HG02759 (cell line): Measurements from ENCODE around the gene GNG14.
A peak's percentile ranks its signal among the peaks of the same experiment; 100 is the strongest.
"Not testable (repeated sequence)": the region's sequence is repeated elsewhere in the genome, so short reads cannot be mapped to it uniquely, and the experiment has no call there.

Source experiments
- ATAC-seq: cut with Tn5 transposase; IDR thresholded peaks from one replicate; pipeline ENCODE4 v1.9.1; 2021; ENCODE audit warnings: mild to moderate bottlenecking, moderate library complexity; ENCODE audit not compliant: unreplicated experiment

GNG14 gene

DNA sequence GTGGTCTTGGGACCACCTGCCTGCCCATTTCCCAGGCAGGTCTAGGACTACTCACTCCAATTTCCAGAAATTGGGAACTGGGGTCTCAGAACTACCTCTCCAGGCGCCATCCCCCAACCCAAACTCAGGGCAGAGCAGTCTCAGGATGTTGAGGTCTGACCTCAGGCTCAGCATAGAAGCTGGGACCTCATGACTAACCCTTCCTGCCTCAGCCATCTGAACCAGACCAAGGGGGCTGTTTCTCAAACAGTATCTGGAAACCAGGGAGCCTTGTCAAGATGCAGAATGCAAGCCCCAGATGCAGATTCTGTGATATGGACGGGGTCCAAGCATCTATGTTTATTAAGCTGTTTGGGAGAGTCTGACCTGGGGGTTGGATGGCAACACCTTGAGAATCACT, 7.3 kb downstream of the GNG14 start:
- no peak for ATAC-seq

DNA sequence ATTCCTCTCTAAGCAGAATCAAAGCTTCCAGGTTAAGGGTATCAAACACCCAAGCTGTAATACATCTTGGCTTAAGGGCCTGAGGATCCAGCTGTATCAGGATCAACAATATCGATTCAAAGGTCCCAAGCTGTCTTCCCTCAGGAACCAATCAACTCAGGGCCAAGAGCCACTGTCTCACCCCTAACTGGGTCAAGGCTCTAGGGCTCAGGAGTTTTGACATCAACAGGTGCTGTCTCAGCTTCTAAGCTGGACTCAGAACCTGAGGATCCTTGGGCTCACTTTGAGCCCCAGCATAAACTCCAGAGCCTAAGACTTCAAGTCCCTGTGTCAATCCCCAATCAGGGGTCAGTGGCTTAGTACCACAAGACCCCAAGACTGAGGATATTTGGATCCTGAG, 7.7 kb downstream of the GNG14 start:
- no peak for ATAC-seq

DNA sequence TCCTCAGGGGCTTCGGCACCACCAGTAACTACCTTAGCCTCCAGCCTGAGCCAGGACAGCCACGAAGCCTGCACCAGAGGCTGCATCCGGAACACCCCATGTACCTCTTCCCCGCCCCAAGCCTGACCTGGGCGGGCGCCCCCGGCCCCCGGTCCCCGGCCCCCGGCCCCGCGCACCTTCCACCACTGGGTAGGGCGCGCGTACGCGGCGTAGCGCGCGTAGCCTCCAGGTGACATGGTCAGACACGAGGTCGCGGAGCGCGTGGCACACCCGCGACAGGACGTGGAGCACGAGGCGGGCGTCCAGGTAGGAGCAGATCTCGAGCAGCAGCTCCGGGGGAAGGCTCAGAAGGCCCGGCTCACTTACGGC, 8.2 kb downstream of the GNG14 start:
- peak; percentile 7 for ATAC-seq

DNA sequence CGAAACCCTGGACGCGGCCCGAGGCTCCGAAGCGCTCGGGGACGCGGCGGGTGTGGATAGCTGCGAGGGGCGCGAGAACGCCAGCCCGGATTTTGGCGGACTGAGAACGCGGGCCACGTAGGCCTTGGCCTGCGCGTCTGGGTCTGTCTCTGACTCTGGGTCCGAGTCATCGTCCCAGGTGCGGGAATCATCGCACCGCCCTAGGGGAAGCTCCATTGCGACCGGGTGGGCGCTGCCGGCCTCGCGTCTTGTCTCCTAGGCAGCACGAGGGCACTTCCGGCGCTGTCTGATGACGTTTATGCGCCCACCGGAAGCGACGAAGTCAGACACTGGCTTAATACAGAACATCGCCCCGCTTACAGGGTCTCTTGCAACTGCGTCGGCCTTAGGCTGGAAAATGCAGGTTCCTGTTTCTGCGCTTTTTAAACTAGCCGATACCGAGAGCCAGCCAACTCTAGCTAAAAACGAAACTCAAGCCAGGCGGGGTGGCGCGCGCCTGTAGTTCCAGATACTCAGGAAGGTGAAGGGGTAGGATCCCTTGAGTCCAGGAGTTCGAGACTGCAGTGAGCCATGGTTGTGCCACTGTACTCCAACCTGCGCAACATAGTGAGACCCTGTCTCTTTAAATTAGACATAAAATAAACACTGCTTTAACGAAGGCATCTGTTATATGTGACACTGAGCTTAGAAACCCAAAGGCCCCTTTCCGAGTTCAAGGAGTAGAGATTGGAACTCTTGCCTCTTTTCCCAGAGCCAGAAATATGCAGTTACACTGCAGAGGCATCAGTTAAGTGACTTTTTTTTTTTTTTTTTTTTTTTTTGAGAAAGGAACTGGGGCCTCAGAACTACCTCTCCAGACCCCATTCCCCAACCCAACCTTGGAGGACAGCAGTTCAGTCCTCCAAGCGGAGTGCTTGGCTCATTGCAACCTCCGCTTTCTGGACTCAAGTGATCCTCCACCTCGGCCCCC, 8.9 kb downstream of the GNG14 start, which contains the start of gene FBXW9:
TSS of gene FBXW9 (minus strand) at position 266 of the 970 bp plus-strand sequence. CDS start at position 216, 50 bp downstream.
- ATAC-seq = peak; percentile 80

DNA sequence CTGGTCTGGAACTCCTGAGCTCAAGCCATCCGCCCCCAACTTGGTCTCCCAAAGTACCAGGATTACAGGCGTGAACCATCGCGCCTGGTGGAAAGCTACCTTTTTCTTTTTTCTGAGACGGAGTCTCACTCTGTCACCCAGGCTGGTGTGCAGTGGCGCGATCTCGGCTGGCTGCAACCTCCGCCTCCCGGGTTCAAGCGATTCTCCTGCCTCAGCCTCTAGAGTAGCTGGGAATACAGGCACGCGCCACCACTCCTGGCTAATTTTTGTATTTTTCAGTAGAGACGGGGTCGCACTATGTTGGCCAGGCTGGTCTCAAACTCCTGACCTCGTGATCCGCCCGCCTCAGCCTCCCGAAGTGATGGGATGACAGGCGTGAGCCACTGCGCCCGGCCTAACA, 9.6 kb downstream of the GNG14 start:
- not testable (repeated sequence) for ATAC-seq

DNA sequence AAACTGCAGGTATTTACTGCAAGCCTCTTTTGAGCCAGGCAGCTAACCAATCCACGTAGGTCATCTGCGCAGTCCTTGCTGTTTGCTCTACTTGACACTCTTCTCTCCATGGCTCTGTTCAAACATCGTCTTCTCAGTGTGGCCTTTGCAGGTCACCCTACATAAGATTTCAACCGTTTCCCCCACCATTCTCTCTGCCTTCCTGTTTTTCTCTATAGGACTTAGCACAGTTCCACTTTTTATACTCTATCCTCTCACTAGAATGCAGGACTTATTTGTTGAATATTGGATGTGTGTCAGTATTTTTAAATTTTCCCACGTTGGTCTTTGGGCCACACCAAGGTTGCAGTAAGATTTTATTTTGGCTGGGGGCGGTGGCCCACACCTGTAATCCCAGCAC, 10.3 kb downstream of the GNG14 start:
- ATAC-seq = no peak

DNA sequence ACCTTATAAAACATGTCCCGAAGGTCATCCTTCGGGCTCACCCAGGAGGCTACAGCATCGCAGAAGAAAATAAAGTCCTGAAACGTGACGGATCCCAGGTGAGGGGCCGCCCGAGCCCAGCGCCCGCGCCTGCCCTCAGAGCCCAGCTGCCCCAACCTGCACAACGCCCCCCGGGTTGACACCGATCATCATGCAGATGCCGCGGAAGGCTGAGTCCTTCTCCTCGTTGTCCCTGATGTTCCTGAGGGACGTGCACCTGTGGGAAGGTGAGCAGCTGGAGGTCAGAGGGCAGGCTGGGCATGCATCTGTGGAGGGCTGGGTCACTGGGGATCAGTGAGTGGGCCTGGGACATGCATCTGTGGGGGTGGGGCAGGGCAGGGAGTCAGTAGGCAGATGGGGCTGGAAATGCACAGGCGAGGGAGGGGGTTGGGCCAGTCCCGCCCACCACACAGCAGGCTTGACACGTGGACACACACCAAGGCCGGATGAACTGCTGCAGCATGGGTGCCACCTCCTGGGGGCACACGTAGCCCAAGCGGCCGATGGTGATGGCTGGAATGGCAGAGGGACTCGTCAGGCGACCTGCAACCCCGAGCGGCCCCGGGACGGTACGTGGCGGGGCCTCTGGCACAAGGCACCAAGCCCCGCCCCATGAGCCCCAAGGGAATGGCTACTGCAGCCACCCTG, 13.9 kb downstream of the GNG14 start:
- no peak for ATAC-seq

DNA sequence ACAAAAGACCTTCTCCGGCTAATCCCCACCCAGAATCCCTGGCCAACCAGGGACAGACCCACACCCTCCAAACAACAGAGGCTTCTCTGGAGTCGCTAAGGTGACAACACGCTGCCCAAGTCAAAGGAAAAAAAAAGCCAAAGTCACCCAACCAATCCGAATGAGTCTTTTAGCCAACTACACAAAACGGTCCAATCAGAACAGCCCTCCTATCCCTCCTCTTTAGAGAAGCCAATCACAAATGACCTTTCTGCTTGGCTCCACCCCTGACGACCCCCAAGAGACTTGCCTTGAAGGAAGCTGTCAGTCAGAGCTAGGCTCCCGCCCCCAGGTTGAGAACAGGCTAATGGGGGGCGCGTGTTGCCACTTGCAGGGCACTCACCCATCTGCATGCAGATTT, 15.2 kb downstream of the GNG14 start:
- ATAC-seq = no peak

DNA sequence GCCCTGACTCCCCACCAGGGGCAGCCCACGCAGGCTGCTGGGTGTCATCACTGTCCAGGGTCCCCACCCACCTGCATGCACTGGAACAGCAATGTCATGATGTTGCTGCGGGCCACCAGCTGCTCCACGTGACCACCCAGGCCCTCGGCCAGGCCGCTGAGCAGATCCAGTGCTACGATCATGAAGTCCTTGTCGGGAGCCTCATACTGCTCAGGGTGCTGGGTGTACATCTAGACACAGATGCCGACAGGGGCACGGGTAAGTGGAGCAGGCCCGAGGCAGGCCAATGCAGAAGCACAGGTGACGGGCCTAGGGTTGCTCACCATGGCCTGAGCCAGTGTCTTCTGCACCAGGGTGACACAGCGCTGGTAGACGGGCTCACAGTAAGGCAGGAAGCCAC, 17.4 kb downstream of the GNG14 start:
- ATAC-seq = no peak

DNA sequence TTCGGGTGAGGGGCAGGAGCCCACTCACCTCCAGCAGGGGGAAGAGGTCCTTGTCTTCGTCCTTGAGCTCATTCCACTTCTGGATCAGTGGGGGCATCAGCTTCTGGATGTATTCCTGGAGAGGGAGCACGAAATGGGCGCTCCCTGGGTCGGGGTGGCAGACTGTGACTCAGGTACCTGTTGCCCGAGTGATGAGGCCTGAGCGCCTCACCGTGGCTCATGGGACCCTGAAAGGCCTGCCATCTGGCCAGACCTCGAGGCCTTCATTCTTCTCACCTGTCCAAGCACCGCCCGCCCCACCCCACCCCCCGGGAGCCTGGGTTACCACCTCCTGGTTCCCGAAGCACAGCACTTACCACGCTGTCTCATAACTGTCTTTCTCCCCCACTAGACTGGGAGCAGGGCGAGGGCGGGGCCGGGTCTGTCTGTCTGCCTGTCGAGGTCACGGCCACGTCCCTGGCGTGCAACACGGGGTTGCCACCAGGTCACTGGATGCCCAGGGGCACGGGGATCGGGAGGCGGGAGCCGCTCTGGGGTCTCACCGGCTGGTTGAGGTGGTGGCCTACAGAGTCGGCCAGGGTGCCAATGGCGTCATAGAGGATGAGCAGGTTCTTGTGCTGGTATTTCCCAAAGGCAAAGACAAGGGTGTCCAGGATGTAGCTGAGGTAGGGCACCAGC, 18.0 kb downstream of the GNG14 start:
- no peak for ATAC-seq

DNA sequence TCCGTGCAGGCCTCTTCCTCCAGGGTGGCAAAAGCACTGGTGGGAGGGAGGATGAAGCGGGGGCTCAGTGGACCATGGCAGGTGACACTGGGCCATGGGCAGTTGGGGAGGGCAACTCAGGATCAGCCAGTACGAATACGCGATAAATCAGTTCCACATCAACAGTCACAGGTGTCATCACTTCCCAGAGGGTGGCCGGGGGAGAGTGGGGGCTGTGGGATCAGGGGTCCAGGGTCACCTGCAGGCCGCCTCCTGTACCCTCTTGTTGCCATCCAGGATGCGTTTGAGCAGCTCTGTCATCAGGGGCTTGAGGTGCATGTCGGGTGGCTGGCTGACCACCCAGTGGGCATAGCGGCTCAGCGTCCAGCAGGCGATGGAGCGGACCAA, 18.5 kb downstream of the GNG14 start:
- no peak for ATAC-seq

DNA sequence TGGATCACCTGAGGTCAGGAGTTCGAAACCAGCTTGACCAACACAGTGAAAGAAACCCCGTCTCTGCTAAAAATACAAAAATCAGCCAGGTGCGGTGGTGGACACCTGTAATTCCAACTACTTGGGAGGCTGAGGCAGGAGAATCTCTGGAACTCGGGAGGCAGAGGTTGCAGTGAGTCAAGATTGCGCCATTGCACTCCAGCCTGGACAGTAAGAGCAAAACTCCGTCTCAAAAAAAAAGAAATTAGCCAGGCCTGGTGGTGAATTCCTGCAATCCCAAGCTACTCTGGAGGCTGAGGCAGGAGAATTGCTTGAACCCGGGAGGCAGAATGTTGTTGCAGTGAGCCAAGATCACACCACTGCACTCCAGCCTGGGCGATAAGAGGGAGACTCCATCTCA, 20.8 kb downstream of the GNG14 start:
- ATAC-seq = no peak

DNA sequence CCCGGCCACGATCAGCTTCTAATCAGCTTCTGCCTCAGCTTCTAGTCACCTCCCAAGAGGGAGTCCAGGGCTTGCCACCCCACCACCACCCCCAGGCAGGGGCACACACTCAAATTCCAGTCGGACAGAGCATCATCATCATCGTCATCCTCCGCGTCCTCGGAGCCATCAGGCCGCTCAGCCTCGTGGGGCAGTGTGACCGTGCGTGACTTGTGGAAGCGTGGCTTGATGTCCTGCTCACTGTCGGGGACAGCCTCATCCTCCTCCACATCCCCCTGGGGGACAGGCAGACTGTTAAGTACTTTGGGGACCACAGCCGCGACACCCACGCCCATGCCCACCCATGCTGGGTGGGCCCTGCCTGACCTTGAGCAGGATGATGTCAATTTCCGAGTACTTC, 23.4 kb downstream of the GNG14 start:
- ATAC-seq = no peak

DNA sequence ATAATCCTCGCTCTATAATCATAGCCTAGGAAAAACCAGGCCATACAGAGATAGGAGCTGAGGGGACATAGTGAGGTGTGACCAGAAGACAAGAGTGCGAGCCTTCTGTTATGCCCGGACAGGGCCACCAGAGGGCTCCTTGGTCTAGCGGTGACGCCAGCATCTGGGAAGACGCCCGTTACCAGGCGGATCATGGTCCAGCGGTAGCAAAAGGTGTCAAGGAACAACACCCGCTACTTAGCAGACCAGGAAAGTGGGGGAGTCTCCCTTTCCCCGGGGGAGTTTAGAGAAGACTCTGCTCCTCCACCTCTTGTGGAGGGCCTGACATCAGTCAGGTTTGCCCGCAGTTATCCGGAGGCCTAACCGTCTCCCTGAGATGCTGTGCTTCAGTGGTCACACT, 24.3 kb downstream of the GNG14 start:
- ATAC-seq = not testable (repeated sequence)

DNA sequence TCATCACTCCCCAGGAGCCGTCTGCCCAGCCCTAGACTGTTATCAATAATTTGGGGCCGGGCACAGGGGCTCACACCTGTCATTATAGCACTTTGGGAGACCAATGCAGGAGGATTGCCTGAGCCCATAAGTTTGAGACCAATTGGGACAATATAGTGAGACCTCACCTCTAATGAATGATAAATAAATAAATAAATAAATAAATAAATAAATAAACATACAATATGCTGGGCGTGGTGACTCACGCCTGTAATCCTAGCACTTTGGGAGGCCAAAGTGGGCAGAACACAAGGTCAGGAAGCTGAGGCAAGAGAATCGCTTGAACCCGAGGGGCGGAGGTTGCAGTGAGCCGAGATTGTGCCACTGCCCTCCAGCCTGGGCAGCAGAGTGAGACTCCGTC, 25.5 kb downstream of the GNG14 start:
- not testable (repeated sequence) for ATAC-seq

DNA sequence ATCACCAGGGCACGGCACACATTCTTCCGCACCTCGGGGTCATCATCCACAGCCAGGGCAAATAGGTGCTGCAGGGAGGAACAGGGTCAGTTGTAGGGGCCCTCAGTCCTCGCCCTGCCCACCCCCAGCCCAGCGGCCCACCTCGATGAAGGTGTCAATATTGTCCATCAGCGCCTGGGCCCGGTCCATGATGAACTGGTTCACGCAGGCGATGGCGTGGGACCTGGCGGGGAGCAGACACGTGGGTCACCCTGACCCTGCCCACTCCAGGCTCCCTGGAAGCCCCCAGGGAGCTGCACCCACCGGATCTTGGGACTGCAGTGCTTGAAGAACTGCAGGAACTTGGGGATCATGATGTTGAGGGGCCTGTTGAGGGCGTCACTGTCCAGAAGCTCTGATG, 27.3 kb downstream of the GNG14 start:
- no peak for ATAC-seq

DNA sequence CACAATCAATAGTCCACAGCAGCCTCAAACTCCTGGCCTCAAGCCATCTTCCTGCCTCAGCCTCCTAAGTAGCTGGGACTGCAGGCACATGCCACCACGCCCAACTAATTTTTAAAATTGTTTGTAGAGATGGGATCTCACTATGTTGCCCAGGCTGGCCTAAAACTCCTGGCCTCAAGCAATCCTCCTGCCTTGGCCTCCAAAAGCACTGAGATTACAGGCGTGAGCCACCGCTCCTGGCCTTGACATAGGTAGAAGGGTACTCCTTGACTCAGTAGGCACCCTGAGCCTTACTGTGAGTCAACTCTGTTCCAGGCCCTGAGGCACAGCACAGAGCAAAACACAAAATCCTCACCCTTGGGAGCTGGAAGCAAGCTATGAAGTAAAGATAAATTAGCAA, 28.1 kb downstream of the GNG14 start:
- no peak for ATAC-seq

DNA sequence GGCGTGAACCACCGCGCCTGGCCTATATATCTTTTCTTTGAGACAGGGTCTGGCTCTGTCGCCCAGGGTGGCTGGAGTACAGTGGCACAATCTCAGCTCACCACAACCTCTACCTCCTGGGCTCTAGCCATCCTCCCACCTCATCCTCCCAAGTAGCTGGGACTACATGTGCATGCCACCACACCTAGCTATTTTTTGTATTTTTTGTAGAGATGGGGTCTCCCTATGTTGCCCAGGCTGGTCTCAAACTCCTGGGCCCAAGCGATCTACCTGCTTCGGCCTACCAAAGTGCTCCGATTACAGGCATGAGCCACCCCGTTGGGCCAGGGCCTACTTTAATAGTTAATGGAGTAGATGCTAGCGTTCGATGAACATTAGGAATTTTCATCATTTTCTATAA, 32.5 kb downstream of the GNG14 start:
- ATAC-seq = no peak

DNA sequence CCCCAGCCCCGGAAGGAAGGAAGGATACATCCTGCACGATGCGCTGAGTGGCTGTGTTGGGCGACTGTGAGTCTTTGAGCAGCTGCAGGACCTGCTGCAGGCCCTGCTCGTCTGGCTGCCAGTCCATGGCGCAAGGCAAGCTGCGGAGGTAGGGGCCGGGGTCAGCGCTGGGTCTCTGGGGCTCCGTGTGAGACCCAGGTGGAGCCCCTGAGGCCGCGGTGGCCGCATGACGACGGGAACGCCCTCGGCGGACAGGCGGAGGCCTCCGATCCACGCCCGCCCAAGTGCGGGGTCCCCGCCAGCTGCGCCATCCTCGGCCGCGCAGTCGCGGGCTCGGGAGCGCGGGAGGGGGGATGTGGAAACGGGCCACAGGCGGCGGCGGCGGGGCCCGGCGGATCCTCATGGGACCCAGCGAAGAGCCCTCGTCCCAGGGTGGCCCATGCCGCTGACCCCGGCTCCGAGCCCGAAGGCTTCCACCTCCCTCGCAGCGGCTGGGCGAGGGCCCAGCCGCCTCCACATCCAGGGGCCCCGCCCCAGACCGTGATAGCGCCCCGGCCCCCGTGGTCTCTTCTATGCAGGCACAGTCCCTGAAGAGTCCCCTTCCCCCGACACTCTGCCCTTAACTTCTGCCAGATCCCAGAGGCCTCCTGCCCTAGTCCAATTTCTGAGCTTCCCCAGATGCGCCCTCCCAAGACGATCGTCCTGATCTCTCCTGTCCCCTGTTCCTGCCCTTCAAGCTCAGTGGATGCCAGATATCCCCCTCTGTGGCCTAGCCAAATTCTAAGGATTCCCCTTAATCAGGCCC, 33.3 kb downstream of the GNG14 start:
- ATAC-seq = no peak

DNA sequence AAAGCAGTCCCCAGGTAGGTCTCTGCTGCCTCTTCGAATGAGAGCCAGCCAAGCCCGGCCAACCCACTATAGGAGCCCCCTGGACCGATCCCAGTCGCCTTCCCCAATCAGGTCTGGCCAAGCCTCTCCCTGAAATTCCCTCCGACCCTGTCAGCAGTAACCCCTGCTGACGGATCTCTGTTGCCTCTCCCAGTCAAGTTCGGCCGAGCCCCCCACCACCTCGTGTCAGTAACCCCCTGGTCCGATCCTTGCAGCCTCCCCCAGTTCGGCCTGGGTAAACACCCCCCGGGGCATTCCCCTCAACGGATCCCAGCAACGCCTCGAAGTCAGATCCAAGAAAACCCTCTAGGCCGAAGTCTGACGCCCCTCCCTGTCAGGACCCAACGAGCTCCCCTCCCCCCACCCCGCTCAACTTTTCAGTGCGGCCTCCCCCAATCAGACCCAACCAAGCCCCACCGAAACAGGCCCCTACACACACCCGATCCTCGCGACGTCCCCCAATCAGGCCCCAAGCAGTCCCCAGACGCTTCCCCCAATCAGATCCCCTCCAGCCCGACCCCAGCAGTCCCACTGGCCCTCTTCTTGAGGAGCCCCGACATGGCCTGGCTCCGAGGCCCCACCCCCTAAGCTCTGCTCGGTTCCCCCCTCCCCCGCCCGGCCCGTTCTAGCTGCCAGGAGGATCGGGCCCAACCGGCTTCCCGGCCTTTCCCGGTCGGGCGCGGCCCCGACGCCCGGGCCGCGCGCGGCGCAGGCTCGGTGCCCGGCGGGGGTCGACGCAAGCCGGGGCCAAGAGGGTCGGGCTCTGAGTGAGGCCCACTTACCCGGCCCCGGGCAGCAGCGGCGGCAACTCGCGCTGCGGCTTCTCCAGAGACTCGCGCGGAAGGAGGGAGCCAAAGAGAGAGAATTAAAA, 34.1 kb downstream of the GNG14 start:
- peak; percentile 20 for ATAC-seq
